Caco-2 (cell line): Measurements from ENCODE around the gene BTRC. TPM values are rescaled to one million over a fixed set of nuclear protein-coding genes. Genes with fewer than 3 reads are reported as not detected.
"Not testable (repeated sequence)": the region's sequence is repeated elsewhere in the genome, so short reads cannot be mapped to it uniquely, and the experiment has no call there.

ENCODE experiments used
- BruUV-seq: library from RNA; stranded (reverse); fragments of 400-500 nt; replicated peaks from 2 replicates; lab custom pipeline; 2021; lab: Mats Ljungman, UMichigan
- CTCF ChIA-PET: fragments of 300-600 bp; sonication (Branson Sonifier 250); formaldehyde crosslinking; loops from one replicate; lab custom pipeline; 2022; ENCODE audit warnings: antibody characterized with exemption; lab: Charles Lee
- POLR2A ChIA-PET: fragments of 300-600 bp; sonication (Branson Sonifier 250); formaldehyde crosslinking; loops from one replicate; lab custom pipeline; 2022; ENCODE audit warnings: antibody characterized with exemption; lab: Charles Lee
- DNase-seq, 2 experiments: peaks; one replicate each; pipeline versions ENCODE4 v3.0.0 to v3.0.0-alpha.2; 2020 to 2022
- H3K27me3 ChIP-seq: replicated peaks from 2 replicates; pipeline ENCODE4 v1.6.0; 2011; ENCODE audit warnings: low read length; ENCODE audit not compliant: control insufficient read depth, insufficient read depth
- H3K36me3 ChIP-seq: 2 replicates; pipeline ENCODE4 v1.5.1; 2011; ENCODE audit warnings: low read length; ENCODE audit not compliant: control insufficient read depth, insufficient read depth
- H3K4me1 ChIP-seq: fragments of 250-450 bp; sonication (Bioruptor Pico); 2 replicates; pipeline ENCODE4 v1.5.1; 2020; ENCODE audit warnings: mild to moderate bottlenecking
- H3K4me3 ChIP-seq: 2 replicates; pipeline ENCODE4 v1.5.1; 2011; ENCODE audit warnings: low read depth, mild to moderate bottlenecking, control low read depth, low read length
- H3K9me3 ChIP-seq: fragments of 250-450 bp; sonication (Bioruptor Pico); 2 replicates; pipeline ENCODE4 v1.5.1; 2020; ENCODE audit warnings: mild to moderate bottlenecking, moderate library complexity
- H3K27ac Mint-ChIP-seq: one replicate; pipeline ENCODE4 v1.8.0; 2022; ENCODE audit warnings: mixed read lengths; ENCODE audit not compliant: unreplicated experiment
- H3K27me3 Mint-ChIP-seq: one replicate; pipeline ENCODE4 v1.8.0; 2022; ENCODE audit warnings: mixed read lengths; ENCODE audit not compliant: insufficient read depth, unreplicated experiment
- H3K36me3 Mint-ChIP-seq: one replicate; pipeline ENCODE4 v1.8.0; 2022; ENCODE audit warnings: mild to moderate bottlenecking, mixed read lengths; ENCODE audit not compliant: insufficient read depth, unreplicated experiment
- H3K4me1 Mint-ChIP-seq: one replicate; pipeline ENCODE4 v1.8.0; 2022; ENCODE audit warnings: low read depth, mixed read lengths; ENCODE audit not compliant: unreplicated experiment
- H3K4me3 Mint-ChIP-seq: one replicate; pipeline ENCODE4 v1.8.0; 2022; ENCODE audit warnings: mild to moderate bottlenecking, moderate library complexity, mixed read lengths; ENCODE audit not compliant: unreplicated experiment
- H3K9me3 Mint-ChIP-seq: one replicate; pipeline ENCODE4 v1.8.0; 2022; ENCODE audit warnings: mixed read lengths; ENCODE audit not compliant: unreplicated experiment
- intact Hi-C: fragments of 100-400 bp; cut with micrococcal nuclease; formaldehyde crosslinking; loops from one replicate; pipeline ENCODE4 v1.10.0; 2022; ENCODE audit not compliant: unreplicated experiment
- total RNA-seq: library from RNA; stranded (reverse); gene quantifications from 2 replicates; pipeline ENCODE4 v1.2.3, GENCODE V29; 2022
- TF ChIP-seq, protein P1 (sequence below), 2 experiments: fragments of 200-600 bp in 1 of 2; IDR thresholded peaks; 1 replicate in 1 of 2; 2 replicates in 1 of 2; pipeline versions ENCODE4 v1.5.1 to v1.8.0; 2011 to 2022; ENCODE audit warnings: antibody characterized with exemption in 1 of 2, control low read depth in 1 of 2, inconsistent platforms in 1 of 2, low read depth in 1 of 2, low read length in 1 of 2, mild to moderate bottlenecking in 1 of 2, moderate library complexity in 1 of 2; ENCODE audit not compliant: insufficient read depth in 1 of 2, severe bottlenecking in 1 of 2, unreplicated experiment in 1 of 2

BTRC gene
- total RNA-seq, 1 experiment from 2014 or later: 19.6 TPM

- no peak overlapping the region for H3K27ac Mint-ChIP-seq
- no peak for DNase-seq
- TF ChIP-seq, protein P1, sequence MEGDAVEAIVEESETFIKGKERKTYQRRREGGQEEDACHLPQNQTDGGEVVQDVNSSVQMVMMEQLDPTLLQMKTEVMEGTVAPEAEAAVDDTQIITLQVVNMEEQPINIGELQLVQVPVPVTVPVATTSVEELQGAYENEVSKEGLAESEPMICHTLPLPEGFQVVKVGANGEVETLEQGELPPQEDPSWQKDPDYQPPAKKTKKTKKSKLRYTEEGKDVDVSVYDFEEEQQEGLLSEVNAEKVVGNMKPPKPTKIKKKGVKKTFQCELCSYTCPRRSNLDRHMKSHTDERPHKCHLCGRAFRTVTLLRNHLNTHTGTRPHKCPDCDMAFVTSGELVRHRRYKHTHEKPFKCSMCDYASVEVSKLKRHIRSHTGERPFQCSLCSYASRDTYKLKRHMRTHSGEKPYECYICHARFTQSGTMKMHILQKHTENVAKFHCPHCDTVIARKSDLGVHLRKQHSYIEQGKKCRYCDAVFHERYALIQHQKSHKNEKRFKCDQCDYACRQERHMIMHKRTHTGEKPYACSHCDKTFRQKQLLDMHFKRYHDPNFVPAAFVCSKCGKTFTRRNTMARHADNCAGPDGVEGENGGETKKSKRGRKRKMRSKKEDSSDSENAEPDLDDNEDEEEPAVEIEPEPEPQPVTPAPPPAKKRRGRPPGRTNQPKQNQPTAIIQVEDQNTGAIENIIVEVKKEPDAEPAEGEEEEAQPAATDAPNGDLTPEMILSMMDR (IDR thresholded peaks at IDR 0.05; ENCODE audit: insufficient read depth in 1 of 2, low read depth in 1 of 2, low read length in 1 of 2, severe bottlenecking in 1 of 2, unreplicated experiment in 1 of 2): no peak
- H3K4me3 Mint-ChIP-seq: no peak overlapping the region
- H3K36me3 Mint-ChIP-seq: no peaks in the 10 kb centered on the region
- no peaks in the 10 kb centered on the region for H3K9me3 ChIP-seq
- H3K9me3 Mint-ChIP-seq: no peaks in the 10 kb centered on the region
- POLR2A ChIA-PET: no interaction called here
- no peaks in the 10 kb centered on the region for H3K27me3 Mint-ChIP-seq
- no peaks in the 10 kb centered on the region for H3K27me3 ChIP-seq
- peaks cover 7% of the 10 kb centered on the region for H3K4me1 Mint-ChIP-seq
- H3K36me3 ChIP-seq: no peaks in the 10 kb centered on the region
- CTCF ChIA-PET: no interaction called here
- intact Hi-C loops: no loop called here
- BruUV-seq: no TSS peak
- no peak overlapping the region for H3K4me3 ChIP-seq
- H3K4me1 ChIP-seq: no peaks in the 10 kb centered on the region
Observed at GRCh38 chr10:101385866-101386658, 32.1 kb downstream of the BTRC start.

- Histone ChIP-seq H3K4me3 (no peak overlapping the region), H3K4me1 (no peaks in the 10 kb centered on the region), H3K36me3 (no peaks in the 10 kb centered on the region), H3K27me3 (no peaks in the 10 kb centered on the region), H3K9me3 (no peaks in the 10 kb centered on the region)
- TF ChIP-seq, protein P1 (IDR thresholded peaks at IDR 0.05; ENCODE audit: insufficient read depth in 1 of 2, low read depth in 1 of 2, low read length in 1 of 2, severe bottlenecking in 1 of 2, unreplicated experiment in 1 of 2): no peak
- no peak overlapping the region for H3K4me3 Mint-ChIP-seq
- H3K4me1 Mint-ChIP-seq: peaks cover 7% of the 10 kb centered on the region
- ChIA-PET POLR2A (no interaction called here), CTCF (no interaction called here)
- no peak for DNase-seq
- no peak overlapping the region for H3K27ac Mint-ChIP-seq
- no peaks in the 10 kb centered on the region for H3K9me3 Mint-ChIP-seq
- no TSS peak for BruUV-seq
- H3K27me3 Mint-ChIP-seq: no peaks in the 10 kb centered on the region
- intact Hi-C loops: no loop called here
- no peaks in the 10 kb centered on the region for H3K36me3 Mint-ChIP-seq
Observed at GRCh38 chr10:101386659-101387259, 32.8 kb downstream of the BTRC start.

DNA sequence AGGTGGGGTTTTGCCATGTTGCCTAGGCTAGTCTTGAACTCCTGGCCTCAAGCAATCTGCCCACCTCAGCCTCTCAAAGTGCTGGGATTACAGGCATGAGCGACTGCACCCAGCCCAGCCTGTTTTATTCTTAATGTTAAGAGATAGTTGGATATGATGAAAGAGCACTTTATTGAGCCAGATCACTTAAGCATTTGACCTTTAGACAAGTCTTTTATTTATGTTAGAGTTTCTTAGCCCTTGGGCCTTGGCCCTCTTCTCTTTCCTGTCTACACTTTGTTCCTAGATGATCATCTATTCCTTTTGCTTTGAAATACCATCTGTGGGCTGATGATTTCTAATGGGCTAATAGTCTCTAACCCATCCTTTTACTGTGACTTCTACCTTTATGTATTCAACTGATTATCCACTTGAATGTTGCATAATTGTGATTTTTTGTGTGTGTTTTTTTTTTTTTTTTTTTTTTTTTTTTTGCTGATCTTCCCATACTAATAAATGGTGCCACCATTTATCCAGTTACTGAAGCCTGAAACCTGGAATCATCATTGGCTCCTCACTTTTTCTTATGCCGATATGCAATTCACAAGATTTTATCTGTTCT is 34.8 kb downstream of the BTRC start:
- Mint-ChIP-seq H3K36me3 (no peaks in the 10 kb centered on the region), H3K27me3 (no peaks in the 10 kb centered on the region), H3K4me1 (peaks cover 7% of the 10 kb centered on the region), H3K9me3 (no peaks in the 10 kb centered on the region), H3K27ac (no peak overlapping the region), H3K4me3 (no peak overlapping the region)
- Histone ChIP-seq H3K36me3 (no peaks in the 10 kb centered on the region), H3K9me3 (no peaks in the 10 kb centered on the region), H3K27me3 (no peaks in the 10 kb centered on the region), H3K4me1 (no peaks in the 10 kb centered on the region), H3K4me3 (no peak overlapping the region)
- no TSS peak for BruUV-seq
- ChIA-PET CTCF (no interaction called here), POLR2A (no interaction called here)
- TF ChIP-seq, protein P1 (IDR thresholded peaks at IDR 0.05; ENCODE audit: insufficient read depth in 1 of 2, low read depth in 1 of 2, low read length in 1 of 2, severe bottlenecking in 1 of 2, unreplicated experiment in 1 of 2): no peak
- no peak for DNase-seq
- intact Hi-C loops: no loop called here

- H3K27ac Mint-ChIP-seq, H3K36me3 Mint-ChIP-seq, H3K27me3 ChIP-seq, POLR2A ChIA-PET, H3K9me3 ChIP-seq, DNase-seq, intact Hi-C loops, H3K4me3 Mint-ChIP-seq, CTCF ChIA-PET, H3K4me3 ChIP-seq, H3K27me3 Mint-ChIP-seq, H3K9me3 Mint-ChIP-seq, BruUV-seq, H3K4me1 ChIP-seq, H3K36me3 ChIP-seq, H3K4me1 Mint-ChIP-seq: not testable (repeated sequence)
Observed at GRCh38 chr10:101389532-101389931, 35.6 kb downstream of the BTRC start.
